ENCODE measurements around the gene TCEAL5.
"Not testable (repeated sequence)": the region's sequence is repeated elsewhere in the genome, so short reads cannot be mapped to it uniquely, and the experiment has no call there.

Gene TCEAL5

GRCh38 chrX:103276581-103277002, at the start of gene TCEAL5:
TSS of gene TCEAL5 (minus strand) at chrX:103276750. CDS start at chrX:103274563, 2,187 bp downstream.
- no peak for DNase-seq

- no peak for DNase-seq
Observed at GRCh38 chrX:103311399-103311780, 34.8 kb upstream of the TCEAL5 start.

- DNase-seq: no peak
Observed at GRCh38 chrX:103310555-103311398, 34.2 kb upstream of the TCEAL5 start, which contains the start of gene BEX2. TSS of gene BEX2 (minus strand) at chrX:103310990. CDS start at chrX:103309976, 1,014 bp downstream.

GRCh38 chrX:103309860-103310554, 33.5 kb upstream of the TCEAL5 start:
- DNase-seq: no peak

GRCh38 chrX:103305666-103306065, 29.1 kb upstream of the TCEAL5 start:
- not testable (repeated sequence) for DNase-seq

- no peak for DNase-seq
Observed at GRCh38 chrX:103304705-103305104, 28.2 kb upstream of the TCEAL5 start.

GRCh38 chrX:103293118-103293517, 16.6 kb upstream of the TCEAL5 start:
- DNase-seq: no peak

- no peak for DNase-seq
Observed at GRCh38 chrX:103279624-103280023, 3.1 kb upstream of the TCEAL5 start.

GRCh38 chrX:103275947-103276567, 493 bp downstream of the TCEAL5 start:
- no peak for DNase-seq

- DNase-seq: no peak
Observed at GRCh38 chrX:103274284-103274683, 2.3 kb downstream of the TCEAL5 start.

GRCh38 chrX:103258275-103258674, 18.3 kb downstream of the TCEAL5 start:
- DNase-seq: no peak

- DNase-seq: no peak
Observed at GRCh38 chrX:103256651-103257050, 19.9 kb downstream of the TCEAL5 start.

- peak; percentile 21 for DNase-seq
Observed at GRCh38 chrX:103254921-103255493, 21.5 kb downstream of the TCEAL5 start, which contains the start of gene TCEAL8. TSS of gene TCEAL8 (minus strand) at chrX:103255155. CDS start at chrX:103253979, 1,176 bp downstream.

GRCh38 chrX:103254171-103254824, 22.3 kb downstream of the TCEAL5 start:
- DNase-seq: no peak

GRCh38 chrX:103253608-103254007, 22.9 kb downstream of the TCEAL5 start:
- DNase-seq: no peak

- DNase-seq: no peak
Observed at GRCh38 chrX:103250977-103251376, 25.6 kb downstream of the TCEAL5 start.

- DNase-seq: no peak
Observed at GRCh38 chrX:103249805-103250204, 26.7 kb downstream of the TCEAL5 start.

GRCh38 chrX:103248553-103248952, 28.0 kb downstream of the TCEAL5 start:
- DNase-seq: no peak

- no peak for DNase-seq
Observed at GRCh38 chrX:103240155-103240554, 36.4 kb downstream of the TCEAL5 start.

GRCh38 chrX:103236296-103236695, 40.3 kb downstream of the TCEAL5 start:
- DNase-seq: no peak

GRCh38 chrX:103235608-103236007, 40.9 kb downstream of the TCEAL5 start:
- not testable (repeated sequence) for DNase-seq

GRCh38 chrX:103234869-103235268, 41.7 kb downstream of the TCEAL5 start:
- DNase-seq: no peak

GRCh38 chrX:103233263-103233662, 43.3 kb downstream of the TCEAL5 start:
- no peak for DNase-seq

All from SHP77 treated with DMSO at 0.1 percent for 48 hours (cell line).